Measurements from ENCODE around the gene LSM14B.

- TF ChIP-seq POLR2A (IDR thresholded peaks at IDR 0.05) = peak; percentile 31
- TF ChIP-seq CTCF (IDR thresholded peaks at IDR 0.05) = peak in 2 of 4 donors; percentile 9 to 10
Measured at GRCh38 chr20:62121776-62122653, at the start of gene LSM14B.

Measured in right lobe of liver (tissue), 4 donors.